Measurements from ENCODE around the gene WDR31. TPM values are rescaled to one million over a fixed set of nuclear protein-coding genes. Genes with fewer than 3 reads are reported as not detected.
"Not testable (repeated sequence)": the region's sequence is repeated elsewhere in the genome, so short reads cannot be mapped to it uniquely, and the experiment has no call there.

The WDR31 gene
- total and polyA plus RNA-seq, 9 donors, result 1.2 to 3.3 (median 2.4) TPM

GRCh38 chr9:113368982-113369854 is 29.1 kb upstream of the WDR31 start:
- Histone ChIP-seq H3K27me3 (ENCODE audit: control insufficient read depth, insufficient read depth, low read length) (no peaks in the 10 kb centered on the region), H3K4me1 (ENCODE audit: control insufficient read depth, insufficient read depth, low read length) (peaks cover 8% of the 10 kb centered on the region), H3K9me3 (replicated peaks; ENCODE audit: control insufficient read depth, low read depth, low read length) (no peaks in the 10 kb centered on the region), H3K36me3 (ENCODE audit: control insufficient read depth, insufficient read depth, low read length) (peaks cover 14% of the 10 kb centered on the region), H3K4me3 (ENCODE audit: low read length) (no peak overlapping the region), H3K27ac (ENCODE audit: low read length) (no peak overlapping the region)
- WGBS (ENCODE audit: insufficient coverage), result 78% methylated on average over 10 of the region's 13 CpGs
- peak; percentile 24 for DNase-seq

DNA sequence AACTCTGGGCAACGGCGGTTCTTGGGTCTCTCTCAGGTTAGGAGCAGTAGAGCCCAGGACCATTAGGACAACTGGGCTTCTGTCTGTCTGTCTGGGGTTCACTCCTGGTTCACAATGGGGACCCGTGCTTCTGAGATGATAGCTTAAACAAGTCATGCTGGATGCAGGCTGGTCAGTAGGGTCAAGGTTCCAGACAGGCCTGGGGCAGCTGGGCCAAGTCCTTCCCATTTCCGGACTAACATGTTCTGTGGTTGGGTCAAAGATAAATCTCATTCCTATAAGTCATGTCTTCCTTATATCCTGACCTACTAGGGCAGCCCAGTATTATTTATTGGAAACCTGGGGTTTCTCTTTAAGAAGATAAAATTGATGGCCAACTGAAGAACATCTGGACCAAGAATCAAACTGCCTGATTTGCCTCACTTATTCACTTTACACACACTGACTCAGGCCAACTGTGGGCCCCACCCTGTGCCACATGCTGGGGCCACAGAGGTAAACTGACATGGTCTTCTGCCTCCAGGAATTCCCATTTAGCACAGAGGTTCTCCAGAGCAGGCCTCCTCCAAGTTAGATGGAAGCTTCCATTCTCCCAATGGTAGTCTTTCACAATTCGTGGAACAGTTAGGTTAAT is 28.4 kb upstream of the WDR31 start:
- no peak overlapping the region for H3K27ac ChIP-seq (ENCODE audit: low read length)
- peaks cover 8% of the 10 kb centered on the region for H3K4me1 ChIP-seq (ENCODE audit: control insufficient read depth, insufficient read depth, low read length)
- no peak overlapping the region for H3K4me3 ChIP-seq (ENCODE audit: low read length)
- DNase-seq, result no peak
- H3K36me3 ChIP-seq (ENCODE audit: control insufficient read depth, insufficient read depth, low read length), result peaks cover 7% of the 10 kb centered on the region
- H3K9me3 ChIP-seq (replicated peaks; ENCODE audit: control insufficient read depth, low read depth, low read length), result no peaks in the 10 kb centered on the region
- no peaks in the 10 kb centered on the region for H3K27me3 ChIP-seq (ENCODE audit: control insufficient read depth, insufficient read depth, low read length)
- 75% methylated on average over 3 of the region's 5 CpGs for WGBS (ENCODE audit: insufficient coverage)

- H3K4me3 ChIP-seq (ENCODE audit: low read length); DNase-seq; H3K36me3 ChIP-seq (ENCODE audit: control insufficient read depth, insufficient read depth, low read length); H3K27ac ChIP-seq (ENCODE audit: low read length); H3K9me3 ChIP-seq (replicated peaks; ENCODE audit: control insufficient read depth, low read depth, low read length); H3K27me3 ChIP-seq (ENCODE audit: control insufficient read depth, insufficient read depth, low read length); H3K4me1 ChIP-seq (ENCODE audit: control insufficient read depth, insufficient read depth, low read length): not testable (repeated sequence)
- WGBS (ENCODE audit: insufficient coverage), result 67% methylated on average over 1 of the region's 3 CpGs
Measured at GRCh38 chr9:113365652-113366051, 25.6 kb upstream of the WDR31 start.

DNA sequence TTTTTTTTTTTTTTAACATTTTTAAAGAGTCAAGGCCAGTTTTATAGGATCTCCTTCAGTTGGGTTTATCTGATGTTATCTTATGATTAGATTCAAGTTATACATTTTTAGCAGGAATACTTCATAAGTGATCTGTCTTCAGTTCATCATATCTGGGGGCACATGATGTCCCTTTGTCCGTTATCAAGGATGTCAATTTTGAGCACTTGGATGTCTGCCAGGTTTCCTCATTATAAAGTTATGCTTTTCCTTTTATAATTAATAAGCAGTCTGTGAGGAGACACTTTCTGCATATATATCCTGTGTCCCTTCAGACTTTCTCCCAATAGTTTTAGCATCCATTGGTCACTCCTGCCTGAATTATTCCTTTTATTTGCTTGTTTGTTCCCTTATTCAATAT is 24.9 kb upstream of the WDR31 start:
- no peaks in the 10 kb centered on the region for H3K36me3 ChIP-seq (ENCODE audit: control insufficient read depth, insufficient read depth, low read length)
- no peaks in the 10 kb centered on the region for H3K27me3 ChIP-seq (ENCODE audit: control insufficient read depth, insufficient read depth, low read length)
- H3K4me1 ChIP-seq (ENCODE audit: control insufficient read depth, insufficient read depth, low read length), result peaks cover 7% of the 10 kb centered on the region
- no peak for DNase-seq
- H3K4me3 ChIP-seq (ENCODE audit: low read length), result no peak overlapping the region
- H3K9me3 ChIP-seq (replicated peaks; ENCODE audit: control insufficient read depth, low read depth, low read length), result no peaks in the 10 kb centered on the region
- no peak overlapping the region for H3K27ac ChIP-seq (ENCODE audit: low read length)
- WGBS (ENCODE audit: insufficient coverage), result no CpG with 5 or more reads among the region's 1 CpG

GRCh38 chr9:113363336-113363735 is 23.3 kb upstream of the WDR31 start:
- Histone ChIP-seq H3K27ac (ENCODE audit: low read length) (no peak overlapping the region), H3K9me3 (replicated peaks; ENCODE audit: control insufficient read depth, low read depth, low read length) (no peaks in the 10 kb centered on the region), H3K27me3 (ENCODE audit: control insufficient read depth, insufficient read depth, low read length) (no peaks in the 10 kb centered on the region), H3K4me3 (ENCODE audit: low read length) (no peak overlapping the region), H3K4me1 (ENCODE audit: control insufficient read depth, insufficient read depth, low read length) (no peaks in the 10 kb centered on the region), H3K36me3 (ENCODE audit: control insufficient read depth, insufficient read depth, low read length) (no peaks in the 10 kb centered on the region)
- 92% methylated on average over 2 of the region's 3 CpGs for WGBS (ENCODE audit: insufficient coverage)
- DNase-seq, result no peak

GRCh38 chr9:113361304-113362018 is 21.4 kb upstream of the WDR31 start:
- Histone ChIP-seq H3K27me3 (ENCODE audit: control insufficient read depth, insufficient read depth, low read length) (peaks cover 4% of the 10 kb centered on the region), H3K36me3 (ENCODE audit: control insufficient read depth, insufficient read depth, low read length) (no peaks in the 10 kb centered on the region), H3K27ac (ENCODE audit: low read length) (no peak overlapping the region), H3K4me3 (ENCODE audit: low read length) (no peak overlapping the region), H3K9me3 (replicated peaks; ENCODE audit: control insufficient read depth, low read depth, low read length) (no peaks in the 10 kb centered on the region), H3K4me1 (ENCODE audit: control insufficient read depth, insufficient read depth, low read length) (no peaks in the 10 kb centered on the region)
- WGBS (ENCODE audit: insufficient coverage), result 47% methylated on average over 5 of the region's 7 CpGs
- no peak for DNase-seq

DNA sequence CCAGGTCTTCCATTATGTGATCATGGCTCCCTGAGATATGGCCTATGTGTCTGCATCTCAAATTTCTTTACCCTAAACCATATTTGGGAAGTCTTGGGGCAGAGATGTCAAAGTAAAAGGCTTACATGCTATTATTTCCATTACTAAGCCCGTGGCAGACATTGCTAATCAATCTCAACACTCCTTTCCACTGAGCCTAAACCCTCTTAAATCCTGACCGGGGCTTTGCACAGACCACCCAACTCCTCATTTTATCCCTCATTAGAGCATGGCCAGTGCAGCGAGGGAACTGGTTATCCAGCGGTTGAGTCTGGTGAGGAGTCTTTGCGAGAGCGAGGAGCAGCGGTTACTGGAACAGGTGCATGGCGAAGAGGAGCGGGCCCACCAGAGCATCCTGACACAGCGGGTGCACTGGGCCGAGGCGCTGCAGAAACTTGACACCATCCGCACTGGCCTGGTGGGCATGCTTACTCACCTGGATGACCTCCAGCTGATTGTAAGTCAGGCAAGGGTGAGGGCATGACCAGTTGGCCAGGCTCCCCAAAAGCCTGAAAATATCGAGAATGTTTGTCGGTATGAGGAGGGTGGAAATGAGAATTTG is 20.3 kb upstream of the WDR31 start:
- no peaks in the 10 kb centered on the region for H3K9me3 ChIP-seq (replicated peaks; ENCODE audit: control insufficient read depth, low read depth, low read length)
- H3K4me1 ChIP-seq (ENCODE audit: control insufficient read depth, insufficient read depth, low read length), result no peaks in the 10 kb centered on the region
- no peak overlapping the region for H3K27ac ChIP-seq (ENCODE audit: low read length)
- no peak for DNase-seq
- peaks cover 5% of the 10 kb centered on the region for H3K27me3 ChIP-seq (ENCODE audit: control insufficient read depth, insufficient read depth, low read length)
- no peaks in the 10 kb centered on the region for H3K36me3 ChIP-seq (ENCODE audit: control insufficient read depth, insufficient read depth, low read length)
- 81% methylated on average over 12 of the region's 15 CpGs for WGBS (ENCODE audit: insufficient coverage)
- H3K4me3 ChIP-seq (ENCODE audit: low read length), result no peak overlapping the region

DNA sequence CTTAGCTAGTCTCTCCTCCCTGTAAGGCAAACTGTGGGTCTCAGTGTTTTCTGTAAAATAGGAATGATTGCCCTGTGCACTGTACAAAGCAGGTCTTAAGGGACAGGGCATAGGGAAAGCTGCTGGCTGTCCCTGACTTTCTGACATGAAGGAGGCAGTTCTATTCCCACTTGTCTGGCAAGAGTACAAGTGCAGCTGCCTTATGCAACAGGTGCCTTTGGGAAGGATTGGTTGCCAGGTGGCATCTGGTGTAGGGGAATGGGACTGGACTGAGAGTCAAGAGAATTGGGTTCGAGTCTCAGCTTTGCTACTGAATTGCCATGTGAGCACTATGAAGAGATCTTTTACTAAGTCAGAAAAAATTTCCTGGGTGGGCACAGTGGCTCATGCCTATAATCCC is 19.3 kb upstream of the WDR31 start:
- DNase-seq, result peak; percentile 61
- Histone ChIP-seq H3K9me3 (replicated peaks; ENCODE audit: control insufficient read depth, low read depth, low read length) (no peaks in the 10 kb centered on the region), H3K27ac (ENCODE audit: low read length) (no peak overlapping the region), H3K27me3 (ENCODE audit: control insufficient read depth, insufficient read depth, low read length) (peaks cover 9% of the 10 kb centered on the region), H3K36me3 (ENCODE audit: control insufficient read depth, insufficient read depth, low read length) (no peaks in the 10 kb centered on the region), H3K4me3 (ENCODE audit: low read length) (no peak overlapping the region), H3K4me1 (ENCODE audit: control insufficient read depth, insufficient read depth, low read length) (no peaks in the 10 kb centered on the region)
- WGBS (ENCODE audit: insufficient coverage), result no CpG with 5 or more reads among the region's 1 CpG

DNA sequence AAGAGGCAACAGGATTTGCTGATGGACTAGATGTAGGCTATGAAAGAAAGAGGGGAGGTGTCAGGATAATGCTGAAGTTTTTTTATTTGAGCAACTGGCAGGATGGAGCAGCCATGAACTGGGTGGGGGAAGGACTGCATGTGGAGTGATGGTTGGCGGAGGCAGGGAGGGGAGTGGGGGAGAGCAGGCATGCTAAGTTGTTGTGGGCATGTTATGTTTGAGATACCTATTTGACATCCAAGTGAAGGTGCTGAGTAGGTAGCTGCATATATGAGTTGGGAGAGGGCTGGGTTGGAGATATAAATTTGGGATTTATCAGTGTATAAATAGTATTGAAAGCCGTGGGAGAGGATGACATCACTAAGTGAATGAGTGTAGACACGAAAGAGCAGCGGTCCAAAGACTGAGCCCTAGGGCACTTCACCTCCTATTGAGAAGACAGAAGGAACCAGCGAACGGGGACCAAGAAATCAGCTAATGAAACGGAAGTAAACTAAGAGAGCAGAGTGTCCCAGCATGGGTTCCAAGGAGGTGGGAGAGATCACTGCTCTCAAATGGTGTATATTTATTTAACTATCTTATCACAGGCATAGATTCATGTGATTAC is 16.7 kb upstream of the WDR31 start:
- H3K9me3 ChIP-seq (replicated peaks; ENCODE audit: control insufficient read depth, low read depth, low read length), result no peaks in the 10 kb centered on the region
- H3K27me3 ChIP-seq (ENCODE audit: control insufficient read depth, insufficient read depth, low read length), result peaks cover 20% of the 10 kb centered on the region
- no peaks in the 10 kb centered on the region for H3K36me3 ChIP-seq (ENCODE audit: control insufficient read depth, insufficient read depth, low read length)
- no peak overlapping the region for H3K27ac ChIP-seq (ENCODE audit: low read length)
- 68% methylated on average over 4 of the region's 7 CpGs for WGBS (ENCODE audit: insufficient coverage)
- DNase-seq, result no peak
- H3K4me3 ChIP-seq (ENCODE audit: low read length), result no peak overlapping the region
- no peaks in the 10 kb centered on the region for H3K4me1 ChIP-seq (ENCODE audit: control insufficient read depth, insufficient read depth, low read length)
